ENCODE data around the gene DTNBP1.

- TF ChIP-seq, protein P1, sequence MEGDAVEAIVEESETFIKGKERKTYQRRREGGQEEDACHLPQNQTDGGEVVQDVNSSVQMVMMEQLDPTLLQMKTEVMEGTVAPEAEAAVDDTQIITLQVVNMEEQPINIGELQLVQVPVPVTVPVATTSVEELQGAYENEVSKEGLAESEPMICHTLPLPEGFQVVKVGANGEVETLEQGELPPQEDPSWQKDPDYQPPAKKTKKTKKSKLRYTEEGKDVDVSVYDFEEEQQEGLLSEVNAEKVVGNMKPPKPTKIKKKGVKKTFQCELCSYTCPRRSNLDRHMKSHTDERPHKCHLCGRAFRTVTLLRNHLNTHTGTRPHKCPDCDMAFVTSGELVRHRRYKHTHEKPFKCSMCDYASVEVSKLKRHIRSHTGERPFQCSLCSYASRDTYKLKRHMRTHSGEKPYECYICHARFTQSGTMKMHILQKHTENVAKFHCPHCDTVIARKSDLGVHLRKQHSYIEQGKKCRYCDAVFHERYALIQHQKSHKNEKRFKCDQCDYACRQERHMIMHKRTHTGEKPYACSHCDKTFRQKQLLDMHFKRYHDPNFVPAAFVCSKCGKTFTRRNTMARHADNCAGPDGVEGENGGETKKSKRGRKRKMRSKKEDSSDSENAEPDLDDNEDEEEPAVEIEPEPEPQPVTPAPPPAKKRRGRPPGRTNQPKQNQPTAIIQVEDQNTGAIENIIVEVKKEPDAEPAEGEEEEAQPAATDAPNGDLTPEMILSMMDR (IDR thresholded peaks at IDR 0.05) = peak; percentile 87 to 100 (median 99)
- TF ChIP-seq POLR2AphosphoS5 (IDR thresholded peaks at IDR 0.05) = peak; percentile 80
These were observed 28.5 kb upstream of the DTNBP1 start for GRCh38 chr6:15691250-15691869.

All from prostate gland (tissue), 2 donors.